H54 (cell line): ENCODE results near the gene NRXN2.

Experiments used
- DNase-seq: peaks from one replicate; pipeline ENCODE4 v3.0.0; 2011; ENCODE audit warnings: low spot score, mixed read lengths; ENCODE audit not compliant: insufficient read length
- FAIRE-seq: peaks from 3 replicates; lab custom pipeline; 2011; peaks lifted over from hg19 to GRCh38; lab: Jason Lieb, UNC
- POLR2A ChIP-seq: IDR thresholded peaks from 2 replicates; pipeline ENCODE4 v1.6.1; 2011; ENCODE audit warnings: low read depth, mild to moderate bottlenecking, low read length

The NRXN2 gene

GRCh38 chr11:64723117-64723906 lies at the start of gene NRXN2:
Gene NRXN2, minus strand, starts transcription at chr11:64723197. Its CDS starts 9,498 bp downstream, at chr11:64713699.
- DNase-seq (peak; percentile 96), FAIRE-seq (no peak)
- TF ChIP-seq POLR2A = no peak

- no peak for FAIRE-seq
- no peak for DNase-seq
- TF ChIP-seq POLR2A = no peak
These were observed 49.5 kb upstream of the NRXN2 start for GRCh38 chr11:64772303-64773018.

- TF ChIP-seq POLR2A = no peak
- DNase-seq = no peak
These were observed 48.9 kb upstream of the NRXN2 start for GRCh38 chr11:64771861-64772260.

GRCh38 chr11:64770120-64770519 lies 47.1 kb upstream of the NRXN2 start:
- TF ChIP-seq POLR2A = no peak
- FAIRE-seq = no peak
- DNase-seq = no peak

More at GRCh38 chr11:64771861-64772260, 48.9 kb upstream of the NRXN2 start:
- no peak for FAIRE-seq

- DNase-seq = no peak
- no peak for FAIRE-seq
- TF ChIP-seq POLR2A = no peak
These were observed 46.3 kb upstream of the NRXN2 start for GRCh38 chr11:64769283-64769682.

- DNase-seq (no peak), FAIRE-seq (no peak)
- no peak for TF ChIP-seq POLR2A
These were observed 45.3 kb upstream of the NRXN2 start for GRCh38 chr11:64768300-64768694.

GRCh38 chr11:64767344-64768299 lies 44.6 kb upstream of the NRXN2 start:
- DNase-seq = no peak
- no peak for TF ChIP-seq POLR2A
- no peak for FAIRE-seq

- DNase-seq (no peak), FAIRE-seq (no peak)
- TF ChIP-seq POLR2A = no peak
These were observed 43.9 kb upstream of the NRXN2 start for GRCh38 chr11:64766881-64767280.

- no peak for TF ChIP-seq POLR2A
- DNase-seq (no peak), FAIRE-seq (no peak)
These were observed 43.1 kb upstream of the NRXN2 start for GRCh38 chr11:64765851-64766665.

GRCh38 chr11:64765291-64765850 lies 42.4 kb upstream of the NRXN2 start:
- DNase-seq (no peak), FAIRE-seq (no peak)
- no peak for TF ChIP-seq POLR2A

GRCh38 chr11:64764753-64765152 lies 41.8 kb upstream of the NRXN2 start:
- DNase-seq (no peak), FAIRE-seq (no peak)
- TF ChIP-seq POLR2A = no peak

- FAIRE-seq (no peak), DNase-seq (no peak)
- no peak for TF ChIP-seq POLR2A
These were observed 41.1 kb upstream of the NRXN2 start for GRCh38 chr11:64764040-64764611.

GRCh38 chr11:64763526-64764039 lies 40.6 kb upstream of the NRXN2 start:
- FAIRE-seq = no peak
- TF ChIP-seq POLR2A = no peak

More at GRCh38 chr11:64763526-64764039, 40.6 kb upstream of the NRXN2 start:
- no peak for DNase-seq
